IMR-90 (cell line): Measurements from ENCODE around the gene KRT37. TPM values are rescaled to one million over a fixed set of nuclear protein-coding genes. Genes with fewer than 3 reads are reported as not detected.

Experiments used
- ATAC-seq: fragments of 200-7000 bp; cut with Tn5 transposase; 2 replicates; pipeline ENCODE4 v1.9.1; 2020; ENCODE audit warnings: low read depth, mild to moderate bottlenecking, moderate library complexity
- BruUV-seq: library from RNA; stranded (reverse); fragments of 400-500 nt; replicated peaks from 2 replicates; lab custom pipeline; 2021; lab: Mats Ljungman, UMichigan
- CTCF ChIA-PET: fragments of 300-600 bp; formaldehyde crosslinking; extraction: SDS; loops from one replicate; lab custom pipeline; 2021; ENCODE audit warnings: antibody characterized with exemption; lab: Yijun Ruan, JAX
- POLR2A ChIA-PET: fragments of 300-600 bp; sonication (Branson Sonifier 250); formaldehyde crosslinking; loops from one replicate; lab custom pipeline; 2022; ENCODE audit warnings: antibody characterized with exemption; ENCODE audit not compliant: unreplicated experiment; lab: Charles Lee
- DNase-seq: peaks from one replicate; pipeline ENCODE4 v3.0.0; 2013
- H2AFZ ChIP-seq: replicated peaks from 2 replicates; pipeline ENCODE3; 2013; ENCODE audit warnings: low read length, mild to moderate bottlenecking; ENCODE audit not compliant: poor library complexity
- H2AK5ac ChIP-seq: 2 replicates; pipeline ENCODE4 v1.6.1; 2013; ENCODE audit warnings: low read depth, low read length, inconsistent platforms
- H2AK9ac ChIP-seq: replicated peaks from 2 replicates; pipeline ENCODE3; 2013; ENCODE audit warnings: mild to moderate bottlenecking, low read depth, low read length, moderate library complexity; ENCODE audit not compliant: poor library complexity
- H2BK120ac ChIP-seq: 2 replicates; pipeline ENCODE4 v1.6.1; 2013; ENCODE audit warnings: low read depth, low read length, inconsistent platforms
- H2BK15ac ChIP-seq: 3 replicates; pipeline ENCODE4 v1.6.1; 2013; ENCODE audit warnings: low read depth, low read length, inconsistent platforms
- H2BK20ac ChIP-seq: 2 replicates; pipeline ENCODE4 v1.6.1; 2013; ENCODE audit warnings: low read depth, mild to moderate bottlenecking, inconsistent platforms, low read length, moderate library complexity
- H2BK5ac ChIP-seq: 2 replicates; pipeline ENCODE4 v1.6.1; 2013; ENCODE audit warnings: mild to moderate bottlenecking, low read depth, low read length, inconsistent platforms; ENCODE audit not compliant: poor library complexity, severe bottlenecking
- H3K14ac ChIP-seq: replicated peaks from 2 replicates; pipeline ENCODE4 v1.6.1; 2013; ENCODE audit warnings: low read depth, low read length, inconsistent platforms
- H3K18ac ChIP-seq: 2 replicates; pipeline ENCODE4 v1.6.1; 2013; ENCODE audit warnings: low read depth, low read length, control low read depth
- H3K23ac ChIP-seq: 2 replicates; pipeline ENCODE4 v1.6.1; 2013; ENCODE audit warnings: low read depth, low read length, inconsistent platforms
- H3K27ac ChIP-seq: 2 replicates; pipeline ENCODE4 v1.5.1; 2013; ENCODE audit warnings: mild to moderate bottlenecking, control low read depth, low read length; ENCODE audit not compliant: insufficient read depth
- H3K27me3 ChIP-seq: 2 replicates; pipeline ENCODE4 v1.6.1; 2013; ENCODE audit warnings: low read length; ENCODE audit not compliant: control insufficient read depth, insufficient read depth
- H3K36me3 ChIP-seq: 2 replicates; pipeline ENCODE4 v1.6.1; 2013; ENCODE audit warnings: low read length, mixed read lengths; ENCODE audit not compliant: control insufficient read depth, insufficient read depth
- H3K4ac ChIP-seq: 2 replicates; pipeline ENCODE4 v1.6.1; 2013; ENCODE audit warnings: low read depth, low read length, inconsistent platforms
- H3K4me1 ChIP-seq: 2 replicates; pipeline ENCODE4 v1.6.1; 2013; ENCODE audit warnings: low read length, mixed read lengths; ENCODE audit not compliant: control insufficient read depth, insufficient read depth
- H3K4me2 ChIP-seq: 2 replicates; pipeline ENCODE4 v1.6.1; 2013; ENCODE audit warnings: low read depth, mild to moderate bottlenecking, control low read depth, low read length, moderate library complexity
- H3K4me3 ChIP-seq: 2 replicates; pipeline ENCODE4 v1.5.1; 2013; ENCODE audit warnings: low read depth, mild to moderate bottlenecking, control low read depth, low read length, moderate library complexity; ENCODE audit not compliant: insufficient read depth
- H3K56ac ChIP-seq: 2 replicates; pipeline ENCODE4 v1.6.1; 2013; ENCODE audit warnings: low read length, inconsistent platforms; ENCODE audit not compliant: insufficient read depth; ENCODE audit errors: extremely low read depth
- H3K79me1 ChIP-seq, 2 experiments: 2 replicates each; pipeline ENCODE4 v1.6.1; 2013; ENCODE audit warnings: low read length in 2 of 2, inconsistent platforms in 1 of 2, low read depth in 1 of 2
- H3K9ac ChIP-seq: 2 replicates; pipeline ENCODE4 v1.6.1; 2013; ENCODE audit warnings: low read depth, low read length, control low read depth
- H3K9me1 ChIP-seq: 2 replicates; pipeline ENCODE4 v1.6.1; 2013; ENCODE audit warnings: low read length, inconsistent platforms; ENCODE audit not compliant: insufficient read depth
- H3K9me3 ChIP-seq: 2 replicates; pipeline ENCODE4 v1.6.1; 2013; ENCODE audit warnings: low read length; ENCODE audit not compliant: control insufficient read depth, insufficient read depth
- H4K20me1 ChIP-seq: 2 replicates; pipeline ENCODE4 v1.6.1; 2013; ENCODE audit warnings: low read length, inconsistent platforms; ENCODE audit not compliant: insufficient read depth
- H4K5ac ChIP-seq: 2 replicates; pipeline ENCODE4 v1.6.1; 2013; ENCODE audit warnings: mild to moderate bottlenecking, low read depth, low read length, control low read depth
- H4K8ac ChIP-seq, 2 experiments: 2 replicates each; pipeline ENCODE4 v1.6.1; 2013; ENCODE audit warnings: low read depth in 2 of 2, low read length in 2 of 2, control low read depth in 1 of 2, inconsistent platforms in 1 of 2
- H4K91ac ChIP-seq: 2 replicates; pipeline ENCODE4 v1.6.1; 2013; ENCODE audit warnings: low read depth, low read length, inconsistent platforms; ENCODE audit not compliant: insufficient read depth
- BHLHE40 ChIP-seq: fragments of 150-350 bp; IDR thresholded peaks from 2 replicates; pipeline ENCODE4 v1.6.1; 2016; ENCODE audit warnings: mild to moderate bottlenecking, low read depth, low read length
- CEBPB ChIP-seq: IDR thresholded peaks from 2 replicates; pipeline ENCODE4 v1.6.1; 2012; ENCODE audit warnings: low read depth, low read length, improper control_type of control experiment
- CHD1 ChIP-seq: IDR thresholded peaks from 2 replicates; pipeline ENCODE4 v1.6.1; 2012; ENCODE audit warnings: low read depth, low read length, improper control_type of control experiment
- MAFK ChIP-seq: IDR thresholded peaks from 2 replicates; pipeline ENCODE4 v1.6.1; 2012; ENCODE audit warnings: low read depth, low read length, improper control_type of control experiment
- MXI1 ChIP-seq: IDR thresholded peaks from 2 replicates; pipeline ENCODE4 v1.6.1; 2012; ENCODE audit warnings: low read depth, mild to moderate bottlenecking, low read length, moderate library complexity, borderline replicate concordance
- POLR2A ChIP-seq: IDR thresholded peaks from 2 replicates; pipeline ENCODE4 v1.6.1; 2012; ENCODE audit warnings: mild to moderate bottlenecking, low read depth, low read length
- RAD21 ChIP-seq: IDR thresholded peaks from 2 replicates; pipeline ENCODE4 v1.6.1; 2012; ENCODE audit warnings: low read length, improper control_type of control experiment
- RCOR1 ChIP-seq: IDR thresholded peaks from 2 replicates; pipeline ENCODE4 v1.6.1; 2012; ENCODE audit warnings: mild to moderate bottlenecking, low read length, improper control_type of control experiment; ENCODE audit not compliant: insufficient replicate concordance
- RFX5 ChIP-seq: IDR thresholded peaks from 2 replicates; pipeline ENCODE4 v1.8.0; 2012; ENCODE audit warnings: low read depth, mild to moderate bottlenecking, low read length, moderate library complexity
- SMC3 ChIP-seq: fragments of 150-350 bp; IDR thresholded peaks from 2 replicates; pipeline ENCODE4 v1.6.1; 2016; ENCODE audit warnings: low read depth, mild to moderate bottlenecking, antibody characterized with exemption, low read length, moderate library complexity
- WGBS, 2 experiments: methylation state at CpG; one replicate each; pipeline versions ENCODE4 v1.1.5 to v1.1.7; 2013; ENCODE audit warnings: missing lambda C conversion rate in 2 of 2; ENCODE audit not compliant: insufficient read length in 1 of 2; ENCODE audit errors: extremely low coverage in 2 of 2; 5-methylcytosine and 5-hydroxymethylcytosine counted together
- dilution Hi-C: fragments of 300-500 bp; cut with HindIII; formaldehyde crosslinking; loops from one replicate; pipeline ENCODE4 v1.14.3; 2018; ENCODE audit warnings: low sequenced_read_pairs; ENCODE audit not compliant: unreplicated experiment
- in situ Hi-C: fragments of 300-500 bp; cut with MboI; formaldehyde crosslinking; loops from 3 replicates; pipeline ENCODE4 v1.14.3; 2019; ENCODE audit warnings: low sequenced_read_pairs, inconsistent platforms, mixed read lengths
- intact Hi-C: fragments of 100-400 bp; cut with micrococcal nuclease; formaldehyde crosslinking; loops from 2 replicates; pipeline ENCODE4 v1.10.0; 2022
- polyA plus RNA-seq, 3 experiments: library from polyadenylated mRNA; depleted of rRNA; stranded (reverse); fragments of >200 nt; gene quantifications; 2 replicates each; pipeline ENCODE4 v1.2.3, GENCODE V29; 2012; ENCODE audit warnings: low replicate concordance in 1 of 3
- total RNA-seq: library from RNA; depleted of rRNA; stranded (reverse); fragments of >200 nt; gene quantifications from 2 replicates; pipeline ENCODE4 v1.2.3, GENCODE V29; 2012
- TF ChIP-seq, protein P1 (sequence below): conservative IDR thresholded peaks from 2 replicates; pipeline ENCODE4 v1.5.1; 2012; ENCODE audit warnings: mild to moderate bottlenecking, low read depth, low read length, improper control_type of control experiment
- TF ChIP-seq, protein P2 (sequence below): fragments of 150-350 bp; IDR thresholded peaks from 2 replicates; pipeline ENCODE4 v1.6.1; 2017; ENCODE audit warnings: mild to moderate bottlenecking, antibody characterized with exemption, low read length, low read depth

KRT37 gene
- total and polyA plus RNA-seq, 2 of the 4 experiments (the other 2 are of a cell fraction) = not detected

DNA sequence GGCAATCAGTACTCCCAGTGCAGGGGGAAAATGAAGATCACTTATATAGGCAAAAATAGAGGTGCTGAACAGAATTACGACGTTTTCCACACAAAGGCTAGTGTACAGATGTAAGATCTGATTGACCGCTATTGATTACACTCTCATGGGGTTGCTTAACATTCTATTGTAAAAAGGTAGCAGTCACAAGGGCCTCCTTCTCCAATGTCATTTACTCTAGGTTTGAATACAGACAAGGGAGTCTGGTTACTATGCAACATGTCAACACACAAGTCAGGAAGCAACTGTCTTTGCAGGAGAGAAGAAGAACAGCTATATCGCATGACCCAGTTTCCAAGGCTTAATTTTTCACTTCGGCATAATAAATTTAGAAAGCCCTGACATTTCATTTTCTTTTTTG is 7.9 kb downstream of the KRT37 start:
- peak overlapping the region; percentile 76 for H3K4ac ChIP-seq
- H2BK120ac ChIP-seq = peak overlapping the region; percentile 56
- no peak overlapping the region for H3K4me3 ChIP-seq
- H3K4me1 ChIP-seq = peaks cover 36% of the 10 kb centered on the region
- intact Hi-C loops (no loop called here), in situ Hi-C loops (no loop called here), dilution Hi-C loops (no loop called here)
- H3K18ac ChIP-seq = peak overlapping the region; percentile 79; the same call in 1 of the 2 replicates
- H3K9ac ChIP-seq = no peak overlapping the region
- H2AK5ac ChIP-seq = peak overlapping the region; percentile 62
- H4K8ac ChIP-seq = peak overlapping the region in 1 of 2 experiments; percentile 31; a peak in 1 of 4 replicates
- H4K5ac ChIP-seq = peak overlapping the region; percentile 42; the same call in 1 of the 2 replicates
- H2BK20ac ChIP-seq = peak overlapping the region; percentile 53
- H3K27ac ChIP-seq = peak overlapping the region; percentile 18; the same call in 1 of the 2 replicates
- CTCF ChIA-PET = interaction anchor here (1.0 kb wide), 1 partner anchor 598 kb away, joined by 3 read pairs; no protein-coding TSS in a partner anchor
- BruUV-seq = no TSS peak
- H3K4me2 ChIP-seq = no peak overlapping the region; the same call in 1 of the 2 replicates
- DNase-seq = no peak
- H3K36me3 ChIP-seq = no peaks in the 10 kb centered on the region
- H3K27me3 ChIP-seq = no peaks in the 10 kb centered on the region
- ATAC-seq = no peak
- H4K91ac ChIP-seq = peak overlapping the region; percentile 16; the same call in 1 of the 2 replicates
- TF ChIP-seq CEBPB = no peak
- TF ChIP-seq MXI1 = no peak
- TF ChIP-seq RAD21 = no peak
- no peak for TF ChIP-seq RCOR1
- TF ChIP-seq CHD1 = no peak
- no peak for TF ChIP-seq MAFK
- TF ChIP-seq, protein P1, sequence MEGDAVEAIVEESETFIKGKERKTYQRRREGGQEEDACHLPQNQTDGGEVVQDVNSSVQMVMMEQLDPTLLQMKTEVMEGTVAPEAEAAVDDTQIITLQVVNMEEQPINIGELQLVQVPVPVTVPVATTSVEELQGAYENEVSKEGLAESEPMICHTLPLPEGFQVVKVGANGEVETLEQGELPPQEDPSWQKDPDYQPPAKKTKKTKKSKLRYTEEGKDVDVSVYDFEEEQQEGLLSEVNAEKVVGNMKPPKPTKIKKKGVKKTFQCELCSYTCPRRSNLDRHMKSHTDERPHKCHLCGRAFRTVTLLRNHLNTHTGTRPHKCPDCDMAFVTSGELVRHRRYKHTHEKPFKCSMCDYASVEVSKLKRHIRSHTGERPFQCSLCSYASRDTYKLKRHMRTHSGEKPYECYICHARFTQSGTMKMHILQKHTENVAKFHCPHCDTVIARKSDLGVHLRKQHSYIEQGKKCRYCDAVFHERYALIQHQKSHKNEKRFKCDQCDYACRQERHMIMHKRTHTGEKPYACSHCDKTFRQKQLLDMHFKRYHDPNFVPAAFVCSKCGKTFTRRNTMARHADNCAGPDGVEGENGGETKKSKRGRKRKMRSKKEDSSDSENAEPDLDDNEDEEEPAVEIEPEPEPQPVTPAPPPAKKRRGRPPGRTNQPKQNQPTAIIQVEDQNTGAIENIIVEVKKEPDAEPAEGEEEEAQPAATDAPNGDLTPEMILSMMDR = no peak
- TF ChIP-seq, protein P2, sequence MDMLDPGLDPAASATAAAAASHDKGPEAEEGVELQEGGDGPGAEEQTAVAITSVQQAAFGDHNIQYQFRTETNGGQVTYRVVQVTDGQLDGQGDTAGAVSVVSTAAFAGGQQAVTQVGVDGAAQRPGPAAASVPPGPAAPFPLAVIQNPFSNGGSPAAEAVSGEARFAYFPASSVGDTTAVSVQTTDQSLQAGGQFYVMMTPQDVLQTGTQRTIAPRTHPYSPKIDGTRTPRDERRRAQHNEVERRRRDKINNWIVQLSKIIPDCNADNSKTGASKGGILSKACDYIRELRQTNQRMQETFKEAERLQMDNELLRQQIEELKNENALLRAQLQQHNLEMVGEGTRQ = no peak
- TF ChIP-seq POLR2A = no peak
- no peak for TF ChIP-seq BHLHE40
- TF ChIP-seq RFX5 = no peak
- TF ChIP-seq SMC3 = no peak
- no peak overlapping the region for H2AK9ac ChIP-seq
- peaks cover 29% of the 10 kb centered on the region for H3K9me1 ChIP-seq
- H2AFZ ChIP-seq = no peak overlapping the region
- H2BK15ac ChIP-seq = peak overlapping the region; percentile 59; the same call in 2 of the 3 replicates
- H4K20me1 ChIP-seq = no peaks in the 10 kb centered on the region
- POLR2A ChIA-PET = no interaction called here
- no peaks in the 10 kb centered on the region for H3K79me1 ChIP-seq
- no CpG with 5 or more reads among the region's 5 CpGs for WGBS, 2 experiments
- no peaks in the 10 kb centered on the region for H3K9me3 ChIP-seq
- H3K23ac ChIP-seq = peak overlapping the region; percentile 34; the same call in 1 of the 2 replicates
- H3K14ac ChIP-seq = peak overlapping the region; percentile 76; the same call in 1 of the 2 replicates
- no peak overlapping the region; the same call in none of the 2 replicates for H3K56ac ChIP-seq
- H2BK5ac ChIP-seq = peak overlapping the region; percentile 89
